ENCODE measurements around the gene SPATA18. TPM values are rescaled to one million over a fixed set of nuclear protein-coding genes. Genes with fewer than 3 reads are reported as not detected.

SPATA18 gene
- total and polyA plus RNA-seq, 2 of the 13 experiments (the other 11 are each of a cell fraction or from before 2014, with no cell fraction given): 5.7 to 13.2 TPM

DNA sequence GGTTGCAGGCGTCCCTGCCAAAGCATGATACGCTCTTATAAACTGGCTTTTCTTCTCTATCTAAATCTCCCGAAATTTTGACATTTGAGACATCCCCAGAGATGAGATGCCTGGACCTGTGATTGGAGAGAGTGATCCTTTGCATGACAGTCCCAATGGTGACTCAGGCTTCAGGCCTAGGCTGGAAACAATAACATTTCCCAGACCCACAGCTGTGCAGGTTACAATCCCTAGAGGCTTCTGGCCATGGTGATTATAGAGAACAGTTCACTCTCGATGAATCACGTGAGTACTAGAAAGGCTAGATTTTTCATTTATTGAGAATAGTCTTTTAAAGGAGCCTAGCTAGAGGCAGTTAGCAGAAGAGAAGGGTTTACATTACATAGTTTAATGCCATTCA lies 75.9 kb downstream of the SPATA18 start (continued):
- TF ChIP-seq, protein P1, sequence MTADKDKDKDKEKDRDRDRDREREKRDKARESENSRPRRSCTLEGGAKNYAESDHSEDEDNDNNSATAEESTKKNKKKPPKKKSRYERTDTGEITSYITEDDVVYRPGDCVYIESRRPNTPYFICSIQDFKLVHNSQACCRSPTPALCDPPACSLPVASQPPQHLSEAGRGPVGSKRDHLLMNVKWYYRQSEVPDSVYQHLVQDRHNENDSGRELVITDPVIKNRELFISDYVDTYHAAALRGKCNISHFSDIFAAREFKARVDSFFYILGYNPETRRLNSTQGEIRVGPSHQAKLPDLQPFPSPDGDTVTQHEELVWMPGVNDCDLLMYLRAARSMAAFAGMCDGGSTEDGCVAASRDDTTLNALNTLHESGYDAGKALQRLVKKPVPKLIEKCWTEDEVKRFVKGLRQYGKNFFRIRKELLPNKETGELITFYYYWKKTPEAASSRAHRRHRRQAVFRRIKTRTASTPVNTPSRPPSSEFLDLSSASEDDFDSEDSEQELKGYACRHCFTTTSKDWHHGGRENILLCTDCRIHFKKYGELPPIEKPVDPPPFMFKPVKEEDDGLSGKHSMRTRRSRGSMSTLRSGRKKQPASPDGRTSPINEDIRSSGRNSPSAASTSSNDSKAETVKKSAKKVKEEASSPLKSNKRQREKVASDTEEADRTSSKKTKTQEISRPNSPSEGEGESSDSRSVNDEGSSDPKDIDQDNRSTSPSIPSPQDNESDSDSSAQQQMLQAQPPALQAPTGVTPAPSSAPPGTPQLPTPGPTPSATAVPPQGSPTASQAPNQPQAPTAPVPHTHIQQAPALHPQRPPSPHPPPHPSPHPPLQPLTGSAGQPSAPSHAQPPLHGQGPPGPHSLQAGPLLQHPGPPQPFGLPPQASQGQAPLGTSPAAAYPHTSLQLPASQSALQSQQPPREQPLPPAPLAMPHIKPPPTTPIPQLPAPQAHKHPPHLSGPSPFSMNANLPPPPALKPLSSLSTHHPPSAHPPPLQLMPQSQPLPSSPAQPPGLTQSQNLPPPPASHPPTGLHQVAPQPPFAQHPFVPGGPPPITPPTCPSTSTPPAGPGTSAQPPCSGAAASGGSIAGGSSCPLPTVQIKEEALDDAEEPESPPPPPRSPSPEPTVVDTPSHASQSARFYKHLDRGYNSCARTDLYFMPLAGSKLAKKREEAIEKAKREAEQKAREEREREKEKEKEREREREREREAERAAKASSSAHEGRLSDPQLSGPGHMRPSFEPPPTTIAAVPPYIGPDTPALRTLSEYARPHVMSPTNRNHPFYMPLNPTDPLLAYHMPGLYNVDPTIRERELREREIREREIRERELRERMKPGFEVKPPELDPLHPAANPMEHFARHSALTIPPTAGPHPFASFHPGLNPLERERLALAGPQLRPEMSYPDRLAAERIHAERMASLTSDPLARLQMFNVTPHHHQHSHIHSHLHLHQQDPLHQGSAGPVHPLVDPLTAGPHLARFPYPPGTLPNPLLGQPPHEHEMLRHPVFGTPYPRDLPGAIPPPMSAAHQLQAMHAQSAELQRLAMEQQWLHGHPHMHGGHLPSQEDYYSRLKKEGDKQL (CRISPR knock-in tag; IDR thresholded peaks at IDR 0.05; ENCODE audit: low read depth): no peak
- TF ChIP-seq NFATC3 (CRISPR knock-in tag; IDR thresholded peaks at IDR 0.05) (no peak), HNRNPK (IDR thresholded peaks at IDR 0.05; ENCODE audit: low read depth, low read length, poor library complexity, severe bottlenecking) (no peak), ZNF446 (CRISPR knock-in tag; IDR thresholded peaks at IDR 0.05) (no peak), ZNF33B (CRISPR knock-in tag; IDR thresholded peaks at IDR 0.05) (no peak), ZNF678 (CRISPR knock-in tag; IDR thresholded peaks at IDR 0.05) (no peak), RBAK (CRISPR knock-in tag; IDR thresholded peaks at IDR 0.05) (no peak)
- TF ChIP-seq, protein P2, sequence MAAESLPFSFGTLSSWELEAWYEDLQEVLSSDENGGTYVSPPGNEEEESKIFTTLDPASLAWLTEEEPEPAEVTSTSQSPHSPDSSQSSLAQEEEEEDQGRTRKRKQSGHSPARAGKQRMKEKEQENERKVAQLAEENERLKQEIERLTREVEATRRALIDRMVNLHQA (CRISPR knock-in tag; IDR thresholded peaks at IDR 0.05): no peak

DNA sequence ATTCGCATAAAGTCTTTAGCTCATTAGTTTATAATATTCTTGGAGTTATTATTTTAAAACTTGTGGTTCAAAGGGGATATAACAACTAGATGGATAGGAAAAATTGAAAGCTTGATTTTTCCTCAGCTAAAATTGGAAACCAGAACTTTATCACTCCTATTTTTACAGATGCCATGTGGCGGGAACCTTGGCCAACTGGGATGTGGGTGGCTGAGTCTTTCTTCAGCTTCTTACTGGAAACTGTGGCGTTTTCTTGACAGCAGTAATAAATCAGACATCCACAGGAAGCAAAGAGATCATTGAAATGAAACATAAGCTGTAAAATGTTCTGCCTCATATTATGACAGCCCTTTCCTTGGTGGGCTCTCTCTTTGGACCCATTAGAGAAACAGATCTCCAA lies 84.1 kb downstream of the SPATA18 start:
- 47% methylated on average over 3 of the region's 3 CpGs for WGBS (ENCODE audit: low lambda C conversion rate)
- no peaks in the 10 kb centered on the region; a peak in 1 of 5 replicates for H3K27me3 ChIP-seq (ENCODE audit: control insufficient read depth in 1 of 2, insufficient read depth in 2 of 2, low read length in 2 of 2)
- in situ Hi-C loops (cut with HindIII; ENCODE audit: extremely low pct_ligation_motif_present, low pct_unique_long_range_greater_than_20kb) (no loop called here), intact Hi-C loops (cut with micrococcal nuclease; ENCODE audit: unreplicated experiment) (no loop called here)
- H3K9me3 ChIP-seq (ENCODE audit: low read length): no peaks in the 10 kb centered on the region
- DNase-seq (ENCODE audit: low spot score) (no peak), ATAC-seq (no peak), FAIRE-seq (no peak)
- no peak overlapping the region for H3K27ac ChIP-seq (ENCODE audit: extremely low read length, insufficient read depth, low read length)
- no peak overlapping the region for H3K4me3 ChIP-seq (replicated peaks in 1 of 3; ENCODE audit: insufficient read depth in 1 of 3, low read depth in 2 of 3, low read length in 3 of 3)
- POLR2A ChIA-PET: no interaction called here
- no peaks in the 10 kb centered on the region for H4K20me1 ChIP-seq (ENCODE audit: insufficient read depth, low read length)
- CTCF ChIA-PET (ENCODE audit: low intra/inter-chr PET ratio, low total read pairs): no interaction called here
- BruUV-seq (replicated peaks): no TSS peak
- no peaks in the 10 kb centered on the region for H3K36me3 ChIP-seq (replicated peaks in 1 of 2; ENCODE audit: control insufficient read depth in 1 of 2, insufficient read depth in 2 of 2, low read length in 2 of 2)
- no peaks in the 10 kb centered on the region for H3K4me1 ChIP-seq (ENCODE audit: insufficient read depth, low read length)
- H2AFZ ChIP-seq (ENCODE audit: low read length): no peak overlapping the region
- H3K9ac ChIP-seq (ENCODE audit: insufficient read depth, low read depth, low read length): no peak overlapping the region
- H3K79me2 ChIP-seq (ENCODE audit: insufficient read depth, low read length): no peaks in the 10 kb centered on the region
- H3K4me2 ChIP-seq (ENCODE audit: low read depth, low read length): no peak overlapping the region
- TF ChIP-seq FOXK2 (IDR thresholded peaks at IDR 0.05): no peak
- TF ChIP-seq ZNF713 (CRISPR knock-in tag; IDR thresholded peaks at IDR 0.05): no peak
- TF ChIP-seq, protein P3, sequence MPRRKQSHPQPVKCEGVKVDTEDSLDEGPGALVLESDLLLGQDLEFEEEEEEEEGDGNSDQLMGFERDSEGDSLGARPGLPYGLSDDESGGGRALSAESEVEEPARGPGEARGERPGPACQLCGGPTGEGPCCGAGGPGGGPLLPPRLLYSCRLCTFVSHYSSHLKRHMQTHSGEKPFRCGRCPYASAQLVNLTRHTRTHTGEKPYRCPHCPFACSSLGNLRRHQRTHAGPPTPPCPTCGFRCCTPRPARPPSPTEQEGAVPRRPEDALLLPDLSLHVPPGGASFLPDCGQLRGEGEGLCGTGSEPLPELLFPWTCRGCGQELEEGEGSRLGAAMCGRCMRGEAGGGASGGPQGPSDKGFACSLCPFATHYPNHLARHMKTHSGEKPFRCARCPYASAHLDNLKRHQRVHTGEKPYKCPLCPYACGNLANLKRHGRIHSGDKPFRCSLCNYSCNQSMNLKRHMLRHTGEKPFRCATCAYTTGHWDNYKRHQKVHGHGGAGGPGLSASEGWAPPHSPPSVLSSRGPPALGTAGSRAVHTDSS (CRISPR knock-in tag; conservative IDR thresholded peaks at IDR 0.05): no peak
- no peak for TF ChIP-seq NFYB (CRISPR knock-in tag; IDR thresholded peaks at IDR 0.05)
- TF ChIP-seq NR2F1 (CRISPR knock-in tag; IDR thresholded peaks at IDR 0.05): no peak
- no peak for TF ChIP-seq ZSCAN25 (CRISPR knock-in tag; IDR thresholded peaks at IDR 0.05)
- no peak for TF ChIP-seq PAF1 (CRISPR knock-in tag; IDR thresholded peaks at IDR 0.05)
- TF ChIP-seq ZNF747 (CRISPR knock-in tag; IDR thresholded peaks at IDR 0.05; ENCODE audit: borderline replicate concordance): no peak
- no peak for TF ChIP-seq ZNF773 (CRISPR knock-in tag; IDR thresholded peaks at IDR 0.05; ENCODE audit: borderline replicate concordance)
- no peak for TF ChIP-seq RBM22 (optimal IDR thresholded peaks at IDR 0.05; ENCODE audit: low read length)

All from HepG2 (cell line).